ENCODE data around the gene DOCK2. TPM values are rescaled to one million over a fixed set of nuclear protein-coding genes. Genes with fewer than 3 reads are reported as not detected.

Gene DOCK2
- total RNA-seq, 1 experiment from 2014 or later, result 13.3 TPM

GRCh38 chr5:170049713-170050112 lies 412.6 kb downstream of the DOCK2 start:
- no peak for DNase-seq (ENCODE audit: low read depth)

GRCh38 chr5:170053896-170054295 lies 416.8 kb downstream of the DOCK2 start:
- no peak for DNase-seq (ENCODE audit: low read depth)

GRCh38 chr5:170055606-170056005 lies 418.5 kb downstream of the DOCK2 start:
- no peak for DNase-seq (ENCODE audit: low read depth)

GRCh38 chr5:170056561-170057267 lies 419.6 kb downstream of the DOCK2 start:
- DNase-seq (ENCODE audit: low read depth), result no peak

GRCh38 chr5:170057311-170057710 lies 420.2 kb downstream of the DOCK2 start:
- no peak for DNase-seq (ENCODE audit: low read depth)

GRCh38 chr5:170059221-170059620 lies 422.1 kb downstream of the DOCK2 start:
- no peak for DNase-seq (ENCODE audit: low read depth)

GRCh38 chr5:170067152-170067551 lies 430.1 kb downstream of the DOCK2 start:
- no peak for DNase-seq (ENCODE audit: low read depth)

GRCh38 chr5:170067574-170068170 lies 430.6 kb downstream of the DOCK2 start:
- no peak for DNase-seq (ENCODE audit: low read depth)

- no peak for DNase-seq (ENCODE audit: low read depth)
These were observed 432.4 kb downstream of the DOCK2 start for GRCh38 chr5:170069512-170069911.

GRCh38 chr5:170070556-170071412 lies 433.7 kb downstream of the DOCK2 start:
- peak; percentile 46 for DNase-seq (ENCODE audit: low read depth)

GRCh38 chr5:170071748-170072147 lies 434.7 kb downstream of the DOCK2 start:
- DNase-seq (ENCODE audit: low read depth), result no peak

- no peak for DNase-seq (ENCODE audit: low read depth)
These were observed 438.6 kb downstream of the DOCK2 start for GRCh38 chr5:170075696-170076095.

GRCh38 chr5:170076211-170076610 lies 439.1 kb downstream of the DOCK2 start:
- DNase-seq (ENCODE audit: low read depth), result no peak

GRCh38 chr5:170076739-170077138 lies 439.7 kb downstream of the DOCK2 start:
- DNase-seq (ENCODE audit: low read depth), result no peak

- no peak for DNase-seq (ENCODE audit: low read depth)
These were observed 440.5 kb downstream of the DOCK2 start for GRCh38 chr5:170077526-170077925.

GRCh38 chr5:170078458-170078857 lies 441.4 kb downstream of the DOCK2 start:
- no peak for DNase-seq (ENCODE audit: low read depth)

- no peak for DNase-seq (ENCODE audit: low read depth)
These were observed 441.9 kb downstream of the DOCK2 start for GRCh38 chr5:170078931-170079330.

- no peak for DNase-seq (ENCODE audit: low read depth)
These were observed 443.1 kb downstream of the DOCK2 start for GRCh38 chr5:170080217-170080616.

- DNase-seq (ENCODE audit: low read depth), result no peak
These were observed 443.8 kb downstream of the DOCK2 start for GRCh38 chr5:170080786-170081445.

GRCh38 chr5:170081616-170082015 lies 444.5 kb downstream of the DOCK2 start:
- DNase-seq (ENCODE audit: low read depth), result no peak

- no peak for DNase-seq (ENCODE audit: low read depth)
These were observed 445.6 kb downstream of the DOCK2 start for GRCh38 chr5:170082701-170083100.

GRCh38 chr5:170087168-170087817 lies 450.2 kb downstream of the DOCK2 start:
- no peak for DNase-seq (ENCODE audit: low read depth)

Measured in Daoy (cell line).